GM18508 (cell line): Measurements from ENCODE around the gene GALNT4.
A peak's percentile ranks its signal among the peaks of the same experiment; 100 is the strongest.

Experiments used
- ATAC-seq: cut with Tn5 transposase; IDR thresholded peaks from one replicate; pipeline ENCODE4 v1.9.1; 2021; ENCODE audit warnings: moderate number of reproducible peaks; ENCODE audit not compliant: insufficient read depth, unreplicated experiment

GALNT4 gene

DNA sequence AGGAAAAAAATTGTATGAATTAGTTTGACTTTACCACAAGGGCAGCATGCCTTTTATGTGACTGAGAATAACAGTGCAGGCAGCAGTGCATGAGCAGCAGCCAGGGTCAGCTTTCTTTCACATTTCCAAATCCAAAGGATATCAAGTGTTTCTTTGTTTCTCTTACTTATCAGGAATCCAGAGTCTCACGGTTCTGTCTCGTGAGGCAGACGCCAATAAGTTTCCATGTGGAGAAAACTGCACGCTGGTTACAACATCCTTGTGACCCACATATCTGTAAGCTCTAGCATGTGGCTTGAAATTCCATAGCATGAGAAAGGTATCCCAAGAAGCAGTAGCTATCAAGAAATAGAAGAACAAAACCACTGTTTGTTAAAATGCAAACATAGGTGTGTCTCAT is 27.6 kb downstream of the GALNT4 start:
- no peak for ATAC-seq

DNA sequence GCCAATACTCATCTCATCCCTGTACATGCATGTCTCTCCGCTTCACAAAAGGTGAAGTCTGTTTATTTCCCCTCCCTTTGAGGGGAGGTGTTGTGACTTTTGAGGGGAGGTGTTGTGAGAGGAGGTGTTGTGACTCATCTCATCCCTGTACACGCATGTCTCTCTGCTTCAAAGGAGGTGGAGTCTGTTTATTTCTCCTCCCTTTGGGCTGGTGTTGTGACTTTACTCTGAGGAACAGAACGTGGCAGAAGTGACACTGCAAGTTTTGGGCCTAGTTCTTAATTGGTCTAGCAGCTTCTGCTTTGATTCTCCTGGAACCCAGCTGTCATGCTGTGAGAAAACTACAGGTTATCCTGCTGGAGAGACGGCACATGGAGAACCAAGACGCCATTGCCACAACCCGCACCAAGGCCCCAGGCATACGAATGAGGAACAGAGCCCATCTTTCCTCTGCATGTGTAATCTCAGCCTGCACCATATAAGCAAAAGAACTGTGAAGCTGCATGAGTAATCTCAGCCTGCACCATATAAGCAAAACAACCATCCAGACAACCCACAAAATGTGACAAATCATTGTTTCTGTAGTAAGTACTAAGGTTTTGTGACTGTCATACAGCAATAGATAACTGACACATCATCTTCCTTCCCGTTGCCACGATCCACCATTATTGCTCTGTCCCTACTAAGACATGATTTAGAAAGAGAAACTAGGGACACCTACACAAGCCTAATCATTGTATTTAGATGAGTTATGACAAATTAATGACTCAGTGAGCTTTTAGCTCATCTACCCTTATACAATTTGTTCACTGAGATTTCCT is 30.0 kb downstream of the GALNT4 start:
- peak; percentile 43 for ATAC-seq

DNA sequence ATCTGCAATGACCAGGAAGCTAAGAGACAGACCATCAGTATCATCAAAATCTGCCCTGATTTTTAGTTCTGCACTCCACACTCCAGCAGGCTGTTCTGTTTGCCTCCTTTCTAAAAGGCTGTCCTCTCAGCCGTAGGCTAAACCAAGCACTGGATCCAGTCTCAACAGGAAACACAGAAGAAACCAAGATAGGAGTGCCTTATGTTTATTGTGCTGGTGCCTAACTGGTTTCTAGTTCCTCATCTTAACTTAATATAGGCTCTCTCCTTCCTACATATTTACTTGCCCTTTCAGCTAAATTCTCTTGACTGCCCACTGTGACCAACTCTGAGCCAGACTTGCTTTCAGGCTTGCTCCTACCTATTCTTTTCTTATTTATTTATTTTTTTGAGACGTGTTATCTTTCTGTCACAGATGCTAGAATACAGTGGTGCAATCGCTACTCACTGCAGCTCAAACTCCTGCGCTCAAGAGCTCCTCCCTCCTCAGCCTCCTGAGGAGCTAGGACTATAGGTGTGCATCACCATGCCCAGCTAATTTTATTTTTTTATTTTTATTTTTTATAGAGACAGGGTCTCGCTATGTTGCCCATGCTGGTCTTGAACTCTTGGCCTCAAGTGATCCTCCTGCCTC is 30.8 kb downstream of the GALNT4 start:
- no peak for ATAC-seq

DNA sequence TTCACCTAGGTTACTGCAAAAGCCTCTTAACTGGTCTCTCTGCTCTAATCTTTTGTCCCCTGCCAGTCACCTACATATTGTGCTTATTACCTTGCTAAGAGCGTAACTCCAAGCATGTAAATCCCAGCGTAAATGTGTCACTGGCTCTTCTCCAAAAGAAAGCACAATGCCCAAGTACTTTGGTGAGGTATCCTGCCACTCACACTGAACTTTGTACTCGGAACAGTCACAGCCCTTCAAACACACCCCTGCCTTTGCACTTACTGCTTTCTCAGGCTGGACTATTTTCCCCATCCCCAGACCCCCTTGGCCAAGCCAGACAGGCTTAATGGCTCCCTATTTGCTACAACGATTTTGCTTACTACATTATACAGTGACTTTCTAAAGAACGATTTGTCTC is 31.7 kb downstream of the GALNT4 start:
- no peak for ATAC-seq

DNA sequence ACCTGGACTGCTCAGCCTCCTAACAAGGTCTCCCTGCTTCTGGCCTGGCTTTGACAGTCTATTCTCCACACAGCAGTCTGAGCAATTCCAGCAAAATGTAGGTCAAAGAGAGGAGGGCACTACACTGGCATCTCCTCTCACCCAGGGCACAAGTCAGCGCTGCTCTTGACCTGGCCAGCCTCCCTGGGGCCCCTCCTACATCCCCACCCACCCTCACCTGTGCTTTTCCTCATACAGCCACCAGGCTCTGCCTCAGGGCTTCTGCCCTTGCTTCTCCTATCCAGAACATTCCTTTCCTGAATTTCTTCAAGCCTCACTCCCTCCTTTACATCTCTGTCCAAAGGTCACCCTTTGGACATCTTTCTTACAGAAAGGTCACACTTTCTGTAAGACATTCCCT is 33.7 kb downstream of the GALNT4 start:
- ATAC-seq, result no peak

DNA sequence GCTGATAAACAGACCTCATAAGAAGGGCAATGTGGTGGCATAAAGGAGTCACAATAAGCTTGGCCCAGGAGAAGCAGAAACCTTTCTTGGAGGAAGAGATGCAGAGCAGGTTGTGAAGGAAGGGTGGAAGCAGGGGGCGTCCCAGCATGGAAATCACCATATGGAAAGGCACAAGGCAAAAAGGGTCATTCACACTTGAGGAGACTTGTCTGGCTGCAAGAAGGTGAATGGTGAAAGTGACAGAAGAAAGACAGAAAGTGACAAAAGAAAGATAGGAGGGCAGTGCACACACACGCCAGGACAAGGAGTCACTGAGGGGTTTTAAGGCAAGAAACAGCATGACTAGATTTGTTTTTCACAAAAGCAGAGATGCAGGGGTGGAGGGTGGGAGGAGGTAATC is 38.3 kb downstream of the GALNT4 start:
- ATAC-seq, result no peak

DNA sequence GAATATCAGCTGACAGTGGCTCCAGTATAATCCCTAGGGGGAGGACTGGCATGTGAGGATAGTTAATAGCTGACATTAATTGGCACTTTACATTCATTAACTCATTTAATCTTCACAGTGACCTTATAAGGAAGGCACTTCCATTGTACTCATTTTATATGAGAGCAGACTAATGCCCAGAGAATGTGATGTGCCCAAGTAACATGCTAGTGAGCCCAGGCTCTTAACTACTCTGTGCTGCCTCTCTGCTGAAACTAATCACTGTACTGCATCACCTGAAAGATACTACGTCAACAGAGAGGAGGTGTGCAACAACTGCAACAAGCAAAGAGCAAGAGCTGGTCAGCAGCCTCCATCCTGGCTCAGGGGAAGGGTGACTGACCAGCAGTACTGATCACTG is 40.1 kb downstream of the GALNT4 start:
- no peak for ATAC-seq

DNA sequence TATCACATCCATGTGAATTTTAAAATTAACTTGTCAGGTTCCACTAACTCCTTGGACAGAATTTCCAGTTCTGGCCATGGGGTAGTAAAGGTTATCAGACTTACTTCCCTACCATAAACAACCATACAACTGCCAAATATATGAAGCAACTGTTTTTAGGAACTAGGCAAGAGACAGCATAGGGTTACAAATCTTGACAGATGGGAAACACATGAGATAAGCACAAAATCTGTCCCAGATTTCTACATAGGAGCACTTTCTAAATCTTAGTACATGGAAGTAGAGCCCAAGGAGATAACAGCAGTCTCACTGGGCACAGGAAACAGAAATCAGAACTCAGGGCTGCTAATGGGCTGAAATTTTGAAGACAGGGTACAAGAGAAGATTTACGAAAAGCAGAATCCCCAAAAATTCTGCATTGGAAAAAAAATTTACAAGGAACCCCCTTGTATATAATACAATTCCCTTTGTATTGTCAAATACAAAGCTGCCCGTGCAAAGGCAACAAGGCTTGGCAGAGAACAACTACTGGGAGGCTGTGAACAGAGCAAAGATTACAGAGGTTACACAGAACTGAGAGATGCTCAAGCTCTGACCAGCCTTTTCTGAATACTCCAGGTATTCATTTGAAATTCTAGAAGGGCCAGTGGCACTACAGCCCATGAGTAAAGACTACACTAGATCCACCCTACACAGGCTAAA is 43.2 kb downstream of the GALNT4 start:
- ATAC-seq, result no peak

DNA sequence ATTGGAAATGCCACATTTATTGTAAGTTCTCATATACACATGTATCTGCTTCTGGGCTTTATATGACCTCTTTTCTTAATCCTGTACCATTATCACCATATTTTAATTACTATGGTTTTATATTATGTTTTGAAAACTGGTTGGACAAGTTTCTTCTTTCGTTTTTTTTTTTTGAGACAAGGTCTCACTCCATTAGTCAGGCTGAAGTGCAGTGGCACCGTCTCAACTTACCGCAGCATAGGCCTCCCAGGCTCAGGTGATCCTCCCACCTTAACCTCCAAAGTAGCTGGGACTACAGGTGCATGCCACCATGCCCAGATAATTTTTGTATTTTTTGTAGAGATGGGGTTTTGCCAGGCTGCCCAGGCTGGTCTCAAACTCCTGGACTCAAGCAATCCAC is 44.6 kb downstream of the GALNT4 start:
- ATAC-seq, result no peak

DNA sequence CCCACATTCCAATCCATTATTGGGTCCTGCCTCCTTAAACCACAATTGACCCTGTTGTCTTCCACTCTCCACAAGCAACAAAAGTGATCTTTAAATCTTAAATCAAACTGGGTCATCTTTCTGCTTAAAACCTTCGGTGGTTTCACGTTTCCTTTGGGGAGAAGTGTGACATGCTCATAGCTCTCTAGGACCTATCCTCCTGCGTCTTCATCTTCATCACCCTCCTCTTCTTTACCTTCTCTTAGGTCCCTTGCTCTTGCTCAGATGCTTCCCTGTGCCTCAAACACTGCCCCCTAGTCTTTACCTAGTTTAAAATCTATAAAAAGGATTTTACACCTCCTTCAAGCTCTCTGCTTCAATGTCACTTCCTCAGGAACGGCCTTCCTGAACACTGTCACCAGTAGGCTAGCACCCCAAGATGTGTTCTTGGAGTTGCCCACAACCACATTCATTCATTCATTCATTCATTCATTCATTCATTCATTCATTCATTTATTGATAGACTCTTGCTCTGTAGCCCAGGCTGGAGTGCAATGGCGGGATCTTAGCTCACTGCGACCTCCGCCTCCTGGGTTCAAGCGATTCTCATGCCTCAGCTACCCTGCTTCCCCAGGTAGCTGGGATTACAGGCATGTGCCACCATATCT is 46.8 kb downstream of the GALNT4 start:
- no peak for ATAC-seq

DNA sequence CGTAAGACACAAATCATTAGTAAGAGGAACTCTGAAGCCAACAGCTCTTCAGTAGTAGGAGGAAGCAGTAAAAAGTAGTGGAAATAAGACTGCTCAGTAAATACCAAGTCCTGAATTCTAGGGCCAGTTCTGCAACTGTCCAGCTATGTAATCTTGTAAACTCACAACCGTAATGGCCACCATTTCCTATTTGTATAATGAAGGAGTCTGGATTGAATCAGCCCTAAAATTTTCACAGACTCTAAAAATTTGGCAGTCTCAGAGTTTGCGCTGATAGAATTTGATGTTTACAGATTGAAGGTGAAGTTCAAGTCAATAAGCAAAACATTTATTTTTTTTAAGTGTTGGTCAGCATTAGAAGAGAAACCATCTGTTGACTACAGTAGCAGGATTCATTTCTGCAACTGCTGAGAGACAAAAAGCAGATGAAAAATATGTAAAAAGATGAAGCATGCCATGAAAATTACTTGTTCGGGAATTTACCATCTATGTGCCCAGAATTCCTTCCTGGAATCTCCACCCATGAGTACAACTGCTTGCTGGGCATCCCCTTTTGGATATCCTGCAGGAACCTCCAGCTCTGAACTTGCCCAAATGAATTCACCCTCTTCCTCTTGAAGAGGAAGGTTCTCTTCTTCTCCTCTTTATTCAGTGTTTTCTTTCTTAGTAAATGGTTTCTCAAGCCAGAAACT is 47.5 kb downstream of the GALNT4 start:
- ATAC-seq, result no peak

DNA sequence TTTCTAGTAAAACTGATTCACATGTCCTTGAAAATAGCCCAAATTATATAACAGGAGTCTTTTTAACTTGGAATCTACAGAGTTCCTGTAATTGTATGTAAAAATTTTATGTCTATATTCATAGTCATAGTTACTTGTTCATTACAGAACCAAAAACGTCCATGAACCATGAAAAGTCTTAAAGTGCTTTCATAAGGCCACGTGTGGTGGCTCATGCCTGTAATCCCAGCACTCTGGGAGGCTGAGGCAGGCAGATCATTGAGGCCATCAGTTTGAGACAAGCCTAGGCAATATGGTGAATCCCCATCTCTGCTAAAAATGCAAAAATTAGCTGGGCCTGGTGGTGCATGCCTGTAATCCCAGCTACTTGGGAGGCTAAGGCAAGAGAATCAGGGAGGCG is 48.4 kb downstream of the GALNT4 start:
- no peak for ATAC-seq

DNA sequence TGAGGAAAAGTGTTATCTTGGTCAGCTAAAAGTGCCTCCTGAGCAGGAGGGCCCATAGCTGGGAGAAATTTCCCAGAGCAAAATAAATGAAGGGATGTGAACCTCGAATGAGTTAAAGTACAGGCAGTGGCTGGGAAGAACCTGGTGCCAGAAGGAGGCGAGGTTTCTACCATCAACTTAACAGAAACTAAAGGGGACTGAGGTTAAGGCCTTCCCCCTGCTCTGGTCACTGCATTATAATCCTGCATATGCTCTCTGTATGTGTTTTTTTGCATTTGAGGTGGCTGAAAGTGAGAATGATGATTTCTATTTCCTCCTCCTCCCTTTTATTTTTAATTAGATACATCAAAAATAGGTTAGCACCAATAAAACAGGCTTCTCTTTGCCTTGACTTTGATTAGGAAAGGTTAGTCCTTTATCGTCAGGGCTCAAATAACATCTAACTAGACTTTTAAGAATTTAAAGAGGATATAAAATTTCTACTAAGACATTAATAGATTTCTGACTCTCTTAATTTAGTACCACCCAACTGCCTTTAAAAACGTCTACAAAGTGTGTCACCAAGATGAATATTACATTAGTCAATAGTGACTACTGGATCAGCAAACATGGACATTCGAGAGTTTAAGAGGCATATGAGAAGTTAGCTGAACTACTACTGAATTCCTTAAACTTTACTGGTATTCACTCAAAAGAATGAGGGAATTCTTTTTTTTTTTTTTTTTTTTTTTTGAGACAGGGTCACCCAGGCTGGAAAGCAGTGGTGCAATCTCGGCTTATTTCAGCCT is 49.2 kb downstream of the GALNT4 start:
- no peak for ATAC-seq

DNA sequence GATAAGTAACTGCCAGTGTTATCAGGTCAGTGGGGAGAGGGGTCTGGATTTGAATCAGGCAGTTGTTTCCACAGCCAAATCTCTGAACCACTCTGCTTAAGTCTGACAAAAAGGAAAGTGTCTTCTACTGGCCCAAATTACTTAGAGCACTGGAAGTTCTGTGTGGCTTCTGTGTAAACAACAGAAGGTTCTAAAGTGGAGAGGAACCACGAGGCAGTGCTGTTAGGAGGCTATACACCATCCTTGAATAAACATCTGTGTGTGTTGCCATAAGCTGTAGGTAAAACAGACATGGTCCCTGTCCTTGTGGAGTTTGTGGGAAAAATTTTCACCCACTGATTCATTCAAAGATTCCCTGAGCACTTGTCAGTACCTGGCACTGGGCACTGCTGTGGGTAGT is 50.0 kb downstream of the GALNT4 start:
- ATAC-seq, result no peak
